WTC11 (cell line): Measurements from ENCODE around the gene KRT83. TPM values are rescaled to one million over a fixed set of nuclear protein-coding genes. Genes with fewer than 3 reads are reported as not detected.
A peak's percentile ranks its signal among the peaks of the same experiment; 100 is the strongest.

ENCODE experiments used
- ATAC-seq: fragments of 200-7000 bp; cut with Tn5 transposase; 2 replicates; pipeline ENCODE4 v1.10.0; 2021; ENCODE audit warnings: mild to moderate bottlenecking, moderate library complexity
- CTCF ChIA-PET: fragments of 300-600 bp; sonication (Branson Sonifier 250); formaldehyde crosslinking; loops from one replicate; lab custom pipeline; 2021; ENCODE audit warnings: antibody characterized with exemption; lab: Charles Lee
- POLR2A ChIA-PET: fragments of 350-600 bp; sonication (Branson Sonifier 250); formaldehyde crosslinking; loops from one replicate; lab custom pipeline; 2021; ENCODE audit warnings: antibody characterized with exemption; lab: Charles Lee
- DNase-seq: peaks from one replicate; pipeline ENCODE4 v3.0.0; 2021; ENCODE audit warnings: low spot score
- H3K27ac Mint-ChIP-seq: 2 replicates; pipeline ENCODE4 v1.8.0; 2021; ENCODE audit warnings: mixed read lengths
- H3K27me3 Mint-ChIP-seq: 2 replicates; pipeline ENCODE4 v1.8.0; 2021; ENCODE audit warnings: low read depth, mild to moderate bottlenecking, moderate library complexity, mixed read lengths
- H3K36me3 Mint-ChIP-seq: 2 replicates; pipeline ENCODE4 v1.8.0; 2021; ENCODE audit warnings: mixed read lengths
- H3K4me1 Mint-ChIP-seq: 2 replicates; pipeline ENCODE4 v1.8.0; 2022; ENCODE audit warnings: mixed read lengths
- H3K4me3 Mint-ChIP-seq: 2 replicates; pipeline ENCODE4 v1.8.0; 2021; ENCODE audit warnings: mild to moderate bottlenecking, moderate library complexity, mixed read lengths
- H3K9me3 Mint-ChIP-seq: 2 replicates; pipeline ENCODE4 v1.8.0; 2021; ENCODE audit warnings: mixed read lengths
- ARID4B ChIP-seq: sonication (generic); formaldehyde crosslinking; IDR thresholded peaks from 2 replicates; pipeline ENCODE4 v1.8.0; 2023; ENCODE audit warnings: missing genetic modification reagents, mild to moderate bottlenecking, borderline replicate concordance
- CBFB ChIP-seq: sonication (generic); formaldehyde crosslinking; IDR thresholded peaks from 2 replicates; pipeline ENCODE4 v1.8.1; 2022; ENCODE audit warnings: mild to moderate bottlenecking, low read depth, missing genetic modification reagents
- ETV6 ChIP-seq: sonication (generic); formaldehyde crosslinking; IDR thresholded peaks from 2 replicates; pipeline ENCODE4 v1.8.1; 2022; ENCODE audit warnings: mild to moderate bottlenecking, missing genetic modification reagents
- FOXP1 ChIP-seq: sonication (generic); formaldehyde crosslinking; IDR thresholded peaks from 2 replicates; pipeline ENCODE4 v1.8.0; 2022; ENCODE audit warnings: missing genetic modification reagents, mild to moderate bottlenecking, moderate library complexity, borderline replicate concordance
- GABPB1 ChIP-seq: sonication (generic); formaldehyde crosslinking; IDR thresholded peaks from 2 replicates; pipeline ENCODE4 v1.8.1; 2023; ENCODE audit warnings: mild to moderate bottlenecking, missing genetic modification reagents
- GTF2I ChIP-seq: fragments of 250-450 bp; sonication (Bioruptor Pico); conservative IDR thresholded peaks from 2 replicates; pipeline ENCODE4 v1.4.0; 2021; ENCODE audit warnings: mild to moderate bottlenecking
- JAZF1 ChIP-seq: fragments of 250-450 bp; sonication (Bioruptor Pico); IDR thresholded peaks from 2 replicates; pipeline ENCODE4 v1.9.0; 2021; ENCODE audit warnings: moderate library complexity, mild to moderate bottlenecking, inconsistent platforms
- NFE2L1 ChIP-seq: sonication (generic); formaldehyde crosslinking; IDR thresholded peaks from 2 replicates; pipeline ENCODE4 v1.8.1; 2023; ENCODE audit warnings: missing genetic modification reagents
- OVOL2 ChIP-seq: fragments of 250-450 bp; sonication (Bioruptor Pico); IDR thresholded peaks from 2 replicates; pipeline ENCODE4 v1.9.0; 2021; ENCODE audit warnings: mild to moderate bottlenecking, borderline replicate concordance
- RELA ChIP-seq: sonication (generic); formaldehyde crosslinking; IDR thresholded peaks from 2 replicates; pipeline ENCODE4 v1.8.1; 2022; ENCODE audit warnings: missing genetic modification reagents, mild to moderate bottlenecking, borderline replicate concordance
- TEAD1 ChIP-seq: sonication (generic); formaldehyde crosslinking; IDR thresholded peaks from 2 replicates; pipeline ENCODE4 v1.8.0; 2022; ENCODE audit warnings: mild to moderate bottlenecking, missing genetic modification reagents
- ZNF416 ChIP-seq: fragments of 250-450 bp; sonication (Bioruptor Pico); IDR thresholded peaks from 2 replicates; pipeline ENCODE4 v1.9.0; 2021; ENCODE audit warnings: mild to moderate bottlenecking, inconsistent platforms
- total RNA-seq: library from RNA; stranded (reverse); gene quantifications from 3 replicates; pipeline ENCODE4 v1.2.3, GENCODE V29; 2021
- TF ChIP-seq, protein P1 (sequence below): sonication (generic); formaldehyde crosslinking; IDR thresholded peaks from 2 replicates; pipeline ENCODE4 v1.8.1; 2023; ENCODE audit warnings: mild to moderate bottlenecking, missing genetic modification reagents, borderline replicate concordance
- TF ChIP-seq, protein P2 (sequence below): fragments of 250-450 bp; sonication (Bioruptor Pico); conservative IDR thresholded peaks from 2 replicates; pipeline ENCODE4 v1.9.0; 2021; ENCODE audit warnings: mild to moderate bottlenecking
- TF ChIP-seq, protein P3 (sequence below): fragments of 250-450 bp; sonication (Bioruptor Pico); IDR thresholded peaks from 2 replicates; pipeline ENCODE4 v1.9.0; 2021; ENCODE audit warnings: mild to moderate bottlenecking, borderline replicate concordance

The KRT83 gene
- total RNA-seq, 1 experiment from 2014 or later, result not detected

DNA sequence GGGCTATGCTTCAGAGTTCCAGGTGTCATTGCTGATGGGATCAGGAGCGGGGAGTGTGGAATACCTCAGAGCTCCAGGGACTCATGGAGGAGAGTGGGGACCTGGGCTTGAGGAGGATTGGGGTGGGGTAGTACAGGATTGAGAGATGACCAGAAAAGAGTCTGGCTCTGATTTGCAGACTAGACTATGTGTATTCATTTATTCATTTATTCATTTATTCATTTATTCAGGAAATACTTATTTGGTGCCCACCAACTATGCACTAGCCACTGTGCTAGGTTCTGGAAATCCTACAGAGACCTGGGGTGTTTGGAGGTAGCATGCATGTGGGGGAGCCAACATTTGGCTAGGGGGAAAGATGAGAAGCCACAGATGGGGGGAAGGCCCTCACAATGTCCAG lies 871 bp upstream of the KRT83 start (continued):
- TF ChIP-seq, protein P1, sequence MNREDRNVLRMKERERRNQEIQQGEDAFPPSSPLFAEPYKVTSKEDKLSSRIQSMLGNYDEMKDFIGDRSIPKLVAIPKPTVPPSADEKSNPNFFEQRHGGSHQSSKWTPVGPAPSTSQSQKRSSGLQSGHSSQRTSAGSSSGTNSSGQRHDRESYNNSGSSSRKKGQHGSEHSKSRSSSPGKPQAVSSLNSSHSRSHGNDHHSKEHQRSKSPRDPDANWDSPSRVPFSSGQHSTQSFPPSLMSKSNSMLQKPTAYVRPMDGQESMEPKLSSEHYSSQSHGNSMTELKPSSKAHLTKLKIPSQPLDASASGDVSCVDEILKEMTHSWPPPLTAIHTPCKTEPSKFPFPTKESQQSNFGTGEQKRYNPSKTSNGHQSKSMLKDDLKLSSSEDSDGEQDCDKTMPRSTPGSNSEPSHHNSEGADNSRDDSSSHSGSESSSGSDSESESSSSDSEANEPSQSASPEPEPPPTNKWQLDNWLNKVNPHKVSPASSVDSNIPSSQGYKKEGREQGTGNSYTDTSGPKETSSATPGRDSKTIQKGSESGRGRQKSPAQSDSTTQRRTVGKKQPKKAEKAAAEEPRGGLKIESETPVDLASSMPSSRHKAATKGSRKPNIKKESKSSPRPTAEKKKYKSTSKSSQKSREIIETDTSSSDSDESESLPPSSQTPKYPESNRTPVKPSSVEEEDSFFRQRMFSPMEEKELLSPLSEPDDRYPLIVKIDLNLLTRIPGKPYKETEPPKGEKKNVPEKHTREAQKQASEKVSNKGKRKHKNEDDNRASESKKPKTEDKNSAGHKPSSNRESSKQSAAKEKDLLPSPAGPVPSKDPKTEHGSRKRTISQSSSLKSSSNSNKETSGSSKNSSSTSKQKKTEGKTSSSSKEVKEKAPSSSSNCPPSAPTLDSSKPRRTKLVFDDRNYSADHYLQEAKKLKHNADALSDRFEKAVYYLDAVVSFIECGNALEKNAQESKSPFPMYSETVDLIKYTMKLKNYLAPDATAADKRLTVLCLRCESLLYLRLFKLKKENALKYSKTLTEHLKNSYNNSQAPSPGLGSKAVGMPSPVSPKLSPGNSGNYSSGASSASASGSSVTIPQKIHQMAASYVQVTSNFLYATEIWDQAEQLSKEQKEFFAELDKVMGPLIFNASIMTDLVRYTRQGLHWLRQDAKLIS (CRISPR knock-in tag), result no peak

DNA sequence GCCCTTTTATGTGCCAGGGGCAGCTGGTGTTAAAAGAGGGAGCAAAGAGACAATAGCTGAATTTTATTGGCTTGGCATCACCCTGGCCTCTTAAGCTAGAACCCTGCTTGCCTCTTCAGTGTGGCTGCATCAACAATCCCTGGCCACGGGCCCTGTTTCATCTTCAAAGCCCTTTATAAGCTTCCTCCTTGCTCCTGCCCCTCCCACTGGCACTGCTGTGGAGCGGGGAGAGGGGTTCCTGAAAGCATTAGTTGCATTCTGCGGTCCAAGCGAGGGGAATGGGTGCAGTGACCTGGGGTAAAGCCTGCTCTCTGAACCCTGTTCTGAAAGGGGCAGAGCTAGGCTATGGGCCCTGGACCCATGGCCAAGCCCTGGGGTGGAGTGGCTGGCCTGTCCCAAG lies 220 bp upstream of the KRT83 start:
- peaks cover 5% of the 10 kb centered on the region; the same call in 1 of the 2 replicates for H3K27me3 Mint-ChIP-seq
- DNase-seq, result no peak
- H3K36me3 Mint-ChIP-seq, result no peaks in the 10 kb centered on the region
- no peaks in the 10 kb centered on the region for H3K9me3 Mint-ChIP-seq
- no peak for ATAC-seq
- CTCF ChIA-PET, result interaction anchor here (0.8 to 1.4 kb wide), 7 partner anchors 11 to 201 kb away, joined by 3 to 7 read pairs (median 3); no protein-coding TSS in a partner anchor
- POLR2A ChIA-PET, result no interaction called here
- H3K4me1 Mint-ChIP-seq, result no peaks in the 10 kb centered on the region
- H3K27ac Mint-ChIP-seq, result no peak overlapping the region
- no peak overlapping the region for H3K4me3 Mint-ChIP-seq
- no peak for TF ChIP-seq ETV6 (CRISPR knock-in tag)
- TF ChIP-seq ZNF416 (CRISPR knock-in tag), result no peak
- TF ChIP-seq GABPB1 (CRISPR knock-in tag), result no peak
- TF ChIP-seq FOXP1, result no peak
- no peak for TF ChIP-seq ARID4B (CRISPR knock-in tag)
- TF ChIP-seq, protein P2, sequence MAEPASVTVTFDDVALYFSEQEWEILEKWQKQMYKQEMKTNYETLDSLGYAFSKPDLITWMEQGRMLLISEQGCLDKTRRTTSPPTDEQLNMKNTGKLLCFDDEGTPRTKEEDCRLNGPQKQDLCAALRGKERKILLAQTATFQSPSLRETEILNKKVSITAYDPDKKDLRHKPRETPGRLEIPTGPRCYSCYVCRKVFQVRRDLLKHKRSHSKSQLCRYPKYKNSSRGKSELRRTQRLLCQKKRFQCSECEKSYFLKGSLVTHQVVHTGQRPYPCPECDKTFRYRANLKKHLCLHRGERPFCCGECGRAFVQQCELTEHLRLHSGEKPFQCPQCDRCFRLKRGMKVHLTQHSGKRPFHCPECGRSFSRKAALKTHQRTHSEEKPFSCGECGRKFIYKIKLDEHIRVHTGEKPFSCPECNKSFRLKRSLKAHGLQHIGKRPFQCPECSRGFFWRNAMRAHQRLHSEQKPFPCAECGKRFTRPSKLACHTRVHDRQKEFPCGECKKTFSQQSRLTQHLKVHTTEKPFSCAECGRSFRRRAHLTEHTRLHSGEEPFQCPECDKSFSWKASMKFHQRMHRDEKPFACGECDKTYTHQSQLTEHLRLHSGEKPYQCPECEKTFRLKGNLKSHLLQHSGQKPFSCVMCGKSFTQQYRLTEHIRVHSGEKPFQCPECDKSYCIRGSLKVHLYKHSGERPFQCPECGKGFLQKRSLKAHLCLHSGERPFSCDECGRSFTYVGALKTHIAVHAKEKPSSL (CRISPR knock-in tag), result no peak

DNA sequence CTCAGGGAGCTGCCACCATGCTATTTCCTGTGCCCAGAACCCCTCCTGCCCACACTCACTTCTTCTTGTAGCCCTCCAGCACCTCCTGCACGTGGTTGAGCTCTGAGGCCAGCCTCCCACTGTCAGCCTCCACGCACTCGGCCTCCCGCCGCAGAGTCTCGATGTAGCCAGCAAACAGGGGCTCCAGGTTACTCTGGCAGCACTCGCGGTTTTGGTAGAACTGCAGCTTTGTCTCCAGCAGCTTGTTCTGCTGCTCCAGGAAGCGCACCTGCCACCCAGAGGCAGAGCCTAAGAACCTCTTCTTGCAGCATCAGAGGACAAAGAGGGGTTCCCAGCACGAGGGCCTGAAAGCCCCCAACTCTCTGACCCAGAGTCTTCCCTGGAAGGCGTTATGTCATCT lies 2.1 kb downstream of the KRT83 start:
- peak; percentile 47 for ATAC-seq
- Mint-ChIP-seq H3K27me3 (peaks cover 5% of the 10 kb centered on the region; the same call in 1 of the 2 replicates), H3K36me3 (no peaks in the 10 kb centered on the region), H3K4me3 (no peak overlapping the region), H3K27ac (no peak overlapping the region), H3K4me1 (no peaks in the 10 kb centered on the region), H3K9me3 (no peaks in the 10 kb centered on the region)
- ChIA-PET POLR2A (no interaction called here), CTCF (interaction anchor here (0.7 to 2.3 kb wide), 18 partner anchors 9 to 561 kb away, joined by 3 to 23 read pairs (median 4); partner anchors contain the start of gene KRT85)
- DNase-seq, result peak; percentile 27
- no peak for TF ChIP-seq CBFB (CRISPR knock-in tag)
- TF ChIP-seq, protein P3, sequence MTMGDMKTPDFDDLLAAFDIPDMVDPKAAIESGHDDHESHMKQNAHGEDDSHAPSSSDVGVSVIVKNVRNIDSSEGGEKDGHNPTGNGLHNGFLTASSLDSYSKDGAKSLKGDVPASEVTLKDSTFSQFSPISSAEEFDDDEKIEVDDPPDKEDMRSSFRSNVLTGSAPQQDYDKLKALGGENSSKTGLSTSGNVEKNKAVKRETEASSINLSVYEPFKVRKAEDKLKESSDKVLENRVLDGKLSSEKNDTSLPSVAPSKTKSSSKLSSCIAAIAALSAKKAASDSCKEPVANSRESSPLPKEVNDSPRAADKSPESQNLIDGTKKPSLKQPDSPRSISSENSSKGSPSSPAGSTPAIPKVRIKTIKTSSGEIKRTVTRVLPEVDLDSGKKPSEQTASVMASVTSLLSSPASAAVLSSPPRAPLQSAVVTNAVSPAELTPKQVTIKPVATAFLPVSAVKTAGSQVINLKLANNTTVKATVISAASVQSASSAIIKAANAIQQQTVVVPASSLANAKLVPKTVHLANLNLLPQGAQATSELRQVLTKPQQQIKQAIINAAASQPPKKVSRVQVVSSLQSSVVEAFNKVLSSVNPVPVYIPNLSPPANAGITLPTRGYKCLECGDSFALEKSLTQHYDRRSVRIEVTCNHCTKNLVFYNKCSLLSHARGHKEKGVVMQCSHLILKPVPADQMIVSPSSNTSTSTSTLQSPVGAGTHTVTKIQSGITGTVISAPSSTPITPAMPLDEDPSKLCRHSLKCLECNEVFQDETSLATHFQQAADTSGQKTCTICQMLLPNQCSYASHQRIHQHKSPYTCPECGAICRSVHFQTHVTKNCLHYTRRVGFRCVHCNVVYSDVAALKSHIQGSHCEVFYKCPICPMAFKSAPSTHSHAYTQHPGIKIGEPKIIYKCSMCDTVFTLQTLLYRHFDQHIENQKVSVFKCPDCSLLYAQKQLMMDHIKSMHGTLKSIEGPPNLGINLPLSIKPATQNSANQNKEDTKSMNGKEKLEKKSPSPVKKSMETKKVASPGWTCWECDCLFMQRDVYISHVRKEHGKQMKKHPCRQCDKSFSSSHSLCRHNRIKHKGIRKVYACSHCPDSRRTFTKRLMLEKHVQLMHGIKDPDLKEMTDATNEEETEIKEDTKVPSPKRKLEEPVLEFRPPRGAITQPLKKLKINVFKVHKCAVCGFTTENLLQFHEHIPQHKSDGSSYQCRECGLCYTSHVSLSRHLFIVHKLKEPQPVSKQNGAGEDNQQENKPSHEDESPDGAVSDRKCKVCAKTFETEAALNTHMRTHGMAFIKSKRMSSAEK (CRISPR knock-in tag), result no peak
- no peak for TF ChIP-seq TEAD1 (CRISPR knock-in tag)
- no peak for TF ChIP-seq OVOL2 (CRISPR knock-in tag)
- no peak for TF ChIP-seq NFE2L1 (CRISPR knock-in tag)
- TF ChIP-seq ETV6 (CRISPR knock-in tag), result no peak
- no peak for TF ChIP-seq GTF2I
- no peak for TF ChIP-seq RELA (CRISPR knock-in tag)
- TF ChIP-seq, protein P2 (CRISPR knock-in tag), result no peak
- no peak for TF ChIP-seq JAZF1
- TF ChIP-seq GABPB1 (CRISPR knock-in tag), result no peak
